ENCODE data around the gene PNLDC1.

- TF ChIP-seq MYC (IDR thresholded peaks at IDR 0.05; ENCODE audit: low read depth, low read length) = no peak
- no peak for TF ChIP-seq CTCF (IDR thresholded peaks at IDR 0.05; ENCODE audit: low read depth, low read length)
- no peak for TF ChIP-seq POLR2A (IDR thresholded peaks at IDR 0.05; ENCODE audit: extremely low read depth, insufficient read length)
- no peak for TF ChIP-seq MAX (IDR thresholded peaks at IDR 0.05; ENCODE audit: low read depth, low read length)
These were observed 33.5 kb downstream of the PNLDC1 start for GRCh38 chr6:159833556-159833955.
